ENCODE measurements around the gene SIRT5.
A peak's percentile ranks its signal among the peaks of the same experiment; 100 is the strongest.

The SIRT5 gene

GRCh38 chr6:13553646-13554045, 20.8 kb upstream of the SIRT5 start:
- no peak for DNase-seq (ENCODE audit: low read depth)

GRCh38 chr6:13554929-13555333, 19.5 kb upstream of the SIRT5 start:
- no peak for DNase-seq (ENCODE audit: low read depth)

GRCh38 chr6:13557841-13558240, 16.6 kb upstream of the SIRT5 start:
- no peak for DNase-seq (ENCODE audit: low read depth)

- DNase-seq (ENCODE audit: low read depth), result no peak
Observed at GRCh38 chr6:13558718-13559117, 15.7 kb upstream of the SIRT5 start.

- no peak for DNase-seq (ENCODE audit: low read depth)
Observed at GRCh38 chr6:13559251-13559650, 15.2 kb upstream of the SIRT5 start.

- no peak for DNase-seq (ENCODE audit: low read depth)
Observed at GRCh38 chr6:13559968-13560650, 14.3 kb upstream of the SIRT5 start.

- no peak for DNase-seq (ENCODE audit: low read depth)
Observed at GRCh38 chr6:13560651-13561044, 13.8 kb upstream of the SIRT5 start.

- DNase-seq (ENCODE audit: low read depth), result no peak
Observed at GRCh38 chr6:13561624-13562267, 12.7 kb upstream of the SIRT5 start.

DNA sequence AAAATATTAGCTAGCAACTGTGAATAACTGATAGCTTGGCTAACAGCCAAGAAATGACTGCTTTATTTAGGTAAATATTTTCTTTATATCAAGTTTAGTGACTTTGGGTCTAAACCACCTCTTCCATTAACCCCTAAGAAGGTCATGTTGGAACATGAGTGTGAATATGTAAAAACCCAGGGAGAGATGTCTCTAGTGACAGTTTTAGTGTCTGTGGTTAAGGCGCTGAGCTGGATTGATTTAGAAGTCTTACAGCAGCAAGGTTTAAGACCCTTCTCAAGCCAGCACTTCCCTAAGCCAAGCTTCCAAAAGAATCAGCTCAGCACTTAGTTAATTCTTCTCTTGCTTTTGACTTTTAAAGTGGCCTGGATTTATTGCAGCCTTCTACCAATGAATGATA, 11.4 kb upstream of the SIRT5 start:
- no peak for DNase-seq (ENCODE audit: low read depth)

- DNase-seq (ENCODE audit: low read depth), result no peak
Observed at GRCh38 chr6:13565921-13566320, 8.5 kb upstream of the SIRT5 start.

DNA sequence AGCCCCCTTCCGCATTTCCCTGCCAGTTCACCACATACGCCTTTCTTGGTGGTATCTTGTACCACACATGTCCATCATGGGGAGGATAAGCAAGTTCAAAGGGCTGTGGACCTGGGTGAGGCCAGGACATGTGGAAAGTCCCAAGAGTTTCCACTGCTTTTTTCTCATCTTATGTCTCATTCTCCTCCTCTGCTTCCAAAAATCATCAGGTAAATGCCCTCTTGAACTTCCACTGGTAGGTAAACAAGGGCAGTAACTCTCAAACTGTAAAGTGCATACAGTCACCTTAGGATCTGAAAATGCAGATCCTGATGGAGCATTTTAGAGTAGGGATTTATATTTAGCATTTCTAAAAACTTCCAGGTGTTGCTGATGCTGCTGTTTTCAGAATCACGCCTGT, 7.9 kb upstream of the SIRT5 start:
- no peak for DNase-seq (ENCODE audit: low read depth)

GRCh38 chr6:13568970-13569369, 5.4 kb upstream of the SIRT5 start:
- DNase-seq (ENCODE audit: low read depth), result no peak

DNA sequence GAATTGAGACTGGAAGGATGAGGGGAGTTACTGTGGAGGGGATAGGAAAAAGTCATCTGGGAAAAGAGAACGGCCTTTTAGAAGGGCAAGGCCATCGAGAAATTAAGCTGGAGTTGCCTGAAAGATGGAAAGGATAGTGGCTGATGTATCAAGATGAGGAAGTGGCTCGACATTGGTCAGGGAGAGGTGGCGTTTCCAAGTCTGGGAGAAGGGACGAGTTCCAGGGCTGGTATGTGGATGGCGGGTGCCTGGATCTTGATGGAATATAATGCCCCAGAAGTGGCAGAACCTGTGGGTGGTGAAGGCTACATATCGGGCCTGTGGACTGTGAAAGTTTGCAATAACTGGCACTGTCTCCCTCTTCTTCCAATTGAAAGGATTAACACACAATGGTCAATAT, 2.2 kb upstream of the SIRT5 start:
- no peak for DNase-seq (ENCODE audit: low read depth)

DNA sequence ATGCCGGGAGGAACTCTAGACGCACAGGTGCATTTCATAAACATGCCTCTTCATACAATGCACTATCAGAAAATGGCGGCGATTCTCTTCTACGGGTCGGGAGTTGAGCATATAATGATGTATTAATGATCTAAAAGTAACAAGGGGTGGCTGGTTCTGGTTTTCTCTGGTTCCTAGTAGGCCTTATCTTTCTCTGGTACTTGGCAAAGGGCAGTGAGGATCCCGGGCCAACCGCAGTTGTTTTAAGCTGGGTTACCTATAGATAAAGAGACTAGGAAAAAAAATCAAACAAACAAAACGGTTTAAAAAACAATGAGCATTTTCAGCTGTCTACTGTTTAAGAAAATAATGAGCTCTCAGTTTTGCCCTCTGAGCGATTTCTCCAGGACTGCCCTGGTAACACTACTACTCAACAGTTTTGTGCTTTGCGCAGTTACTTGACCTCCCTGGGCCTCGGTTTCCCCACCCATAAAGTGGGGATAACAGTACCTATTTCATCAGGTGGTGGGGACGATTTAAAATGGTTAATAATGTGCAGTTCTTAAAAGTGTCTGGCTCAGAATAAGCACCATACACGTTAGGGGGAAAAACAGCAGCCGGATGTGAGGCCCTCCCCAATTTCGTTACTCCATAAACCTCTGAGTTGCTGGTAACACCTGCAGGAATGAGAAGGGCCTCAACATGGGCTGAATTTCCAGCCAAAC, 1.3 kb upstream of the SIRT5 start:
- DNase-seq (ENCODE audit: low read depth), result no peak

DNA sequence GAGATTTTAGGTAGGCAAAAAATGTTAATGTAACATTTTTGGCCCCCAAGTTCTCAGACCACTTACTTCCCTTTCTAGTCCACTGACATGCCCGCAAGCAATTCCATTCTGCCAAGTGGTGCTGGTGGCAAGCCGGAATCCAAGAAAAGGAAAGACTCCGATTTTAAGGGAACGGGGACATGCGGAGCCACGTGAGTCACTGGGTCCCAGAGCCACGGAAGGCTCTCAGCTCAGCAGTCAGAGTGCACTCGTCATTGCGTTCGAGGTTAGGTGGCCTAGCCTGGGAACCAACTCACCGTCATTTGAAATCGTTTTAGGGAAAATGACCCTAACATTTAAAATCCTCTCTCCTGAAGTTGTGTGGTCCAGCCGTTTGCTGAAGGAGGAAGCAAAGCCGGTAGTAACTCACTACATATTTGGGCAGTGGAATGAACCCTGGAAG, 711 bp upstream of the SIRT5 start:
- no peak for DNase-seq (ENCODE audit: low read depth)

GRCh38 chr6:13574149-13574570, 241 bp upstream of the SIRT5 start:
- peak; percentile 81 for DNase-seq (ENCODE audit: low read depth)

DNA sequence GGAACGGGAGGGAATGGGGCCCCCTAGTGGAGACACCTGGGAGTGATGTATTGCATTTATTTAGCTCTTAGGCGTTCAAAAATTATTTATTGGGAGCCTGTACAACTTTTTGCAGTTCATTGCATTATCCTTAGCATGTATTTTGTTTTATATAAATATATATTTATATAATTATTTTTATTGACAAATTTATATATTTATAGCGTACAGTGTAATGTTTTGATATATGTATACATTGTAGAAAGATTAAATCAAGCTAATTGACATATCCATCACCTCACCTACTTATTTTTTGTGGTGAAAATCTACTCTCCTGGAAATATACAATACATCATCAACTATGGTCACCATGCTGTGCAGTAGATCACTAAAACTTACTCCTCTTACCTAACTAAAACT, 975 bp downstream of the SIRT5 start:
- no peak for DNase-seq (ENCODE audit: low read depth)

DNA sequence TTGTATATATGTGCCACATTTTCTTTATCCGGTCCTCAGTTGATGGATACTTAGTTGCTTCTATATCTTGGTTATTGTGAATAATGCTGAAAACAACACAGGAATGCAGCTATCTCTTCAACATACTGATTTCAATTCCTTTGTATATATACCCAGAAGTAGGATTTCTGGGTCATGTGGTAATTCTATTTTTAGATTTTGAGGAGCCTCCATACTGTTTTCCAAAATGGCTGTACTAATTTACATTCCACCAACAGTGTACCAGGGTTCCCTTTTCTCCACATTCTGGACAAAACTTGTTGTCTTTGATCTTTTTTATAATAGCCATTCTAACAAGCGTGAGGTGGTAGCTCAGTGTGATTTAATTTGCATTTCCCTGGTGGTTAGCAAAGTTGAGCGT, 1.6 kb downstream of the SIRT5 start:
- no peak for DNase-seq (ENCODE audit: low read depth)

- DNase-seq (ENCODE audit: low read depth), result no peak
Observed at GRCh38 chr6:13577926-13578325, 3.5 kb downstream of the SIRT5 start.

DNA sequence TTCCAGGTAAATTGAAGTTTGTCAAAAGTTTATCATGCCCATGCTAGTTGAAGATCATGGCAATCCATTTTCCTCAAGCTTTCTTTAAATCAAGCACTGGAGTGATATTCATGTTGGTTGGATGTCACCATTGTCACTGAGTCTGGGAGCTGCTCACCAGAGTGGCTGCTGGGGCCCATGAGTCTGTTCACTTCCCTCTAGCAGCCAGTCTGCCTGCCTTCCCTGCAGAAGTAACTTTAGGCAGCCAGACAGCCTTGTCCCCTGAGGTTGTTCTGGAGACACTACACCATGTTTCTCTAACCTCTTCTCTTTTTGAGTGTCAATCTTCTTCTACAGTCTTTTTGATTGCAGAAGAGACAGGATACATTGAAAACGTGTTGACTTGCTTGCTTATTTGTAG, 5.5 kb downstream of the SIRT5 start:
- DNase-seq (ENCODE audit: low read depth), result no peak

GRCh38 chr6:13581700-13582229, 7.4 kb downstream of the SIRT5 start:
- DNase-seq (ENCODE audit: low read depth), result no peak

DNA sequence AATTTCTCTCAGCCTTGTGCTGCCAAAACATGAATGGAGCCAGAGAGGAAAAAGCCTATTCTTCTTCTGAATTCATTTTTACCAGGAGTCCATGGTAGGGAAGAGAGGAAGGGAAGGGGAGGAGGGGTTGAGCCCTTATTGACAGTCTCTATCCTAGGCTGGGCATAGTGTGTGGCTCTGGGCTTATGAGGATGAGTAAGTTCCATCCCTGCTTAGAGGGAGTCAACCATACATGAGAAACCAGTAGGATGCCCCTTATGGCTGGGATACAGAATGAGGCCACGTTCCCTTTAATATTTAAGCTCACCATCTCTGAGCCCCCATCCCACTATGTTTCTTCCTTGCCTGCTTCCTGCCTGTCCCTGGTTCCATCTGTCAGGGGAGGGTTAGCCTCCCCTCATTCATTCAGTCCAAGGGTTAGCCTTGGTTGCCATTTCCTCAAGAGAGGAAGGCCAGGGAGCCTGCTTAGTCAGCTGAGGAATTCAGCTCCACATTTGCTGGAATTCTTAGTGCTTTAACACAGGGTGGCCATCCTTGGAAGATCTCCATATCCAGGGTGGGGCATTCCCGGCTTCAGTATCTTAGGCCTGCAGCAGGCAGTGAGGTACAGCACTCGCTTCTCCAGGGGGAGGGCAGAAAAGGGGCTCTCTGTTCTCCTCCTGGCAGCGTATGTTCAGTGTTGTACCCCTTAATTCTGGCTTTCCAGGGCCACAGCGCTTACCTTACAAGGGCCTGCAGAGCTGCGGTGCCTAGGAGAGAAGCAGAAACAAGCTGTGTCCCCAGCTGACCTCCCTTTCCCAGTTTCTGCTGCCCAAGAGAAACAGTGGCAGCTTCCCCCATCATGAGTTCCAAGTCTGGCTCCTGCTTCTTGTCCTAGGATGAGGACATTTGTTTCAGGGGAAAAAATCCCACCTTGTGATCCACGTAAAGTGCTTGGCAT, 12.5 kb downstream of the SIRT5 start:
- DNase-seq (ENCODE audit: low read depth), result no peak
